Hepatocyte (in vitro differentiated cells): ENCODE measurements around the gene ERAS.

Experiments used
- EZH2 ChIP-seq: fragments of 200-600 bp; sonication (generic); IDR thresholded peaks from 2 replicates; pipeline ENCODE4 v1.6.1; 2016; ENCODE audit warnings: antibody characterized with exemption, mild to moderate bottlenecking, borderline replicate concordance
- TF ChIP-seq, protein P1 (sequence below): fragments of 200-600 bp; sonication (generic); IDR thresholded peaks from 2 replicates; pipeline ENCODE4 v1.5.1; 2016; ENCODE audit warnings: antibody characterized with exemption, mild to moderate bottlenecking; ENCODE audit not compliant: poor library complexity

DNA sequence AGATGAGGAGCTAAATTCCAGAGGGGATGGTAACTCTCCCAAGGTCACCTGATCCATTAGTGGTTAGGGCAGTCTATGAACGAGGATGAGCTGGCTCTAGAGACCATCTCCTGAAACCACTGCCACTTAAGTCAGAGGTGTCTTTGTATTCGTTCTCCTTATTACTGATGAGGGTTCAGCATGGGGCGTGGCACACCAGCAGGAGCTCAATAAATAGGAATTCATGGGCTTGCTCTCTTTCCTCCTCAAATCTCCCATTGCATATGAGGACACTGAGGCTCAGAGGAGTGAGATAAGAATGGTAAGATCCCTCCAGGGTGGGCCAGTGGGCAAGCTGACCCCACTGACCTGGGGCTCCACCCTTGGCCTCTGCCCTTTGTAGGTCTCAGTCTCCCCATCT, 41.6 kb upstream of the ERAS start:
- TF ChIP-seq, protein P1, sequence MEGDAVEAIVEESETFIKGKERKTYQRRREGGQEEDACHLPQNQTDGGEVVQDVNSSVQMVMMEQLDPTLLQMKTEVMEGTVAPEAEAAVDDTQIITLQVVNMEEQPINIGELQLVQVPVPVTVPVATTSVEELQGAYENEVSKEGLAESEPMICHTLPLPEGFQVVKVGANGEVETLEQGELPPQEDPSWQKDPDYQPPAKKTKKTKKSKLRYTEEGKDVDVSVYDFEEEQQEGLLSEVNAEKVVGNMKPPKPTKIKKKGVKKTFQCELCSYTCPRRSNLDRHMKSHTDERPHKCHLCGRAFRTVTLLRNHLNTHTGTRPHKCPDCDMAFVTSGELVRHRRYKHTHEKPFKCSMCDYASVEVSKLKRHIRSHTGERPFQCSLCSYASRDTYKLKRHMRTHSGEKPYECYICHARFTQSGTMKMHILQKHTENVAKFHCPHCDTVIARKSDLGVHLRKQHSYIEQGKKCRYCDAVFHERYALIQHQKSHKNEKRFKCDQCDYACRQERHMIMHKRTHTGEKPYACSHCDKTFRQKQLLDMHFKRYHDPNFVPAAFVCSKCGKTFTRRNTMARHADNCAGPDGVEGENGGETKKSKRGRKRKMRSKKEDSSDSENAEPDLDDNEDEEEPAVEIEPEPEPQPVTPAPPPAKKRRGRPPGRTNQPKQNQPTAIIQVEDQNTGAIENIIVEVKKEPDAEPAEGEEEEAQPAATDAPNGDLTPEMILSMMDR = no peak
- no peak for TF ChIP-seq EZH2
